Stimulated activated CD4-positive, alpha-beta T cell treated with anti-CD3 and anti-CD28 coated beads, Interleukin-1b, Interleukin-23, amount 100 ng/mL, for 4 hours (primary cell): Measurements from ENCODE around the gene PPRC1.

Experiments
- DNase-seq, 2 donors: peaks; one replicate each; pipeline ENCODE4 v3.0.0-alpha.2; 2020; ENCODE audit warnings: low read depth in 2 of 2

The PPRC1 gene, protein sequence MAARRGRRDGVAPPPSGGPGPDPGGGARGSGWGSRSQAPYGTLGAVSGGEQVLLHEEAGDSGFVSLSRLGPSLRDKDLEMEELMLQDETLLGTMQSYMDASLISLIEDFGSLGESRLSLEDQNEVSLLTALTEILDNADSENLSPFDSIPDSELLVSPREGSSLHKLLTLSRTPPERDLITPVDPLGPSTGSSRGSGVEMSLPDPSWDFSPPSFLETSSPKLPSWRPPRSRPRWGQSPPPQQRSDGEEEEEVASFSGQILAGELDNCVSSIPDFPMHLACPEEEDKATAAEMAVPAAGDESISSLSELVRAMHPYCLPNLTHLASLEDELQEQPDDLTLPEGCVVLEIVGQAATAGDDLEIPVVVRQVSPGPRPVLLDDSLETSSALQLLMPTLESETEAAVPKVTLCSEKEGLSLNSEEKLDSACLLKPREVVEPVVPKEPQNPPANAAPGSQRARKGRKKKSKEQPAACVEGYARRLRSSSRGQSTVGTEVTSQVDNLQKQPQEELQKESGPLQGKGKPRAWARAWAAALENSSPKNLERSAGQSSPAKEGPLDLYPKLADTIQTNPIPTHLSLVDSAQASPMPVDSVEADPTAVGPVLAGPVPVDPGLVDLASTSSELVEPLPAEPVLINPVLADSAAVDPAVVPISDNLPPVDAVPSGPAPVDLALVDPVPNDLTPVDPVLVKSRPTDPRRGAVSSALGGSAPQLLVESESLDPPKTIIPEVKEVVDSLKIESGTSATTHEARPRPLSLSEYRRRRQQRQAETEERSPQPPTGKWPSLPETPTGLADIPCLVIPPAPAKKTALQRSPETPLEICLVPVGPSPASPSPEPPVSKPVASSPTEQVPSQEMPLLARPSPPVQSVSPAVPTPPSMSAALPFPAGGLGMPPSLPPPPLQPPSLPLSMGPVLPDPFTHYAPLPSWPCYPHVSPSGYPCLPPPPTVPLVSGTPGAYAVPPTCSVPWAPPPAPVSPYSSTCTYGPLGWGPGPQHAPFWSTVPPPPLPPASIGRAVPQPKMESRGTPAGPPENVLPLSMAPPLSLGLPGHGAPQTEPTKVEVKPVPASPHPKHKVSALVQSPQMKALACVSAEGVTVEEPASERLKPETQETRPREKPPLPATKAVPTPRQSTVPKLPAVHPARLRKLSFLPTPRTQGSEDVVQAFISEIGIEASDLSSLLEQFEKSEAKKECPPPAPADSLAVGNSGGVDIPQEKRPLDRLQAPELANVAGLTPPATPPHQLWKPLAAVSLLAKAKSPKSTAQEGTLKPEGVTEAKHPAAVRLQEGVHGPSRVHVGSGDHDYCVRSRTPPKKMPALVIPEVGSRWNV (N-terminal part only)

DNA sequence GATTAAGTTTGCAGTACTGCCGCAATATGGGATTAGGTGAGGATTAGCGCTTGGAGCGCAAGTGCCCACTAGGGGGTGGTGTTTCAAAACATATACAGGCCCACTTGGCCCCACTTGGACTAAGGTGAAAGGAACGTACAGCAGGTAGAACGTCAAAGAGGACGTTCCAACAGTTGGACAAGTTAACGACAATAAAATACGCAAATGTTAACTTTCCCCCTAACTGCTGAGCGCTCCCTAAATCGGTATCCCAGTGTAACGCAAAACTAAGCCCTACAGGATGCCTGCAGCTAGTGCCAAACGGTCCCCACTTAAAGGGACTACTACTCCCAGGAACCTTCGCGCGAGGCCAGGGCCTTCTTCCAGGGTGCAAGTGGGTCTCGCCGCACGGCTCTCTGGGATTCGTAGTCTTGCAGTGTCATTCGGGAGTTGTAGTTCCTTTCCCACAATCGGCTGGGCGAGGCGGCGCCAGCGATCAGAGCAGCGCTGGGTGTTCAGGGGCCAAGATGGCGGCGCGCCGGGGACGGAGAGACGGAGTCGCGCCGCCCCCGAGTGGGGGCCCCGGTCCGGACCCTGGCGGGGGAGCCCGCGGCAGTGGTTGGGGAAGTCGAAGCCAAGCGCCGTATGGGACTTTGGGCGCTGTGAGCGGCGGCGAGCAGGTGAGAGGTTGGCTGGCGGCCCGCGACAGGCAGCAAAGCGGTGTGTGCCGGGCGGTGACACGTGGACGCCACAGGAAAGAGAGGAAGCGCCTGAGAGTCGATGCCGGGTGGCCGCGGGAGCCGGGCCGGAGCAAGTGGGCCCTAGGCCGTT lies at the start of gene PPRC1:
Gene PPRC1 (plus strand): TSS at position 478 of the 810 bp plus-strand sequence. CDS start 29 bp downstream, at position 507.
- peak; percentile 92 to 94 for DNase-seq

- DNase-seq, result no peak
Observed at GRCh38 chr10:102083541-102083940, 49.3 kb upstream of the PPRC1 start.

DNA sequence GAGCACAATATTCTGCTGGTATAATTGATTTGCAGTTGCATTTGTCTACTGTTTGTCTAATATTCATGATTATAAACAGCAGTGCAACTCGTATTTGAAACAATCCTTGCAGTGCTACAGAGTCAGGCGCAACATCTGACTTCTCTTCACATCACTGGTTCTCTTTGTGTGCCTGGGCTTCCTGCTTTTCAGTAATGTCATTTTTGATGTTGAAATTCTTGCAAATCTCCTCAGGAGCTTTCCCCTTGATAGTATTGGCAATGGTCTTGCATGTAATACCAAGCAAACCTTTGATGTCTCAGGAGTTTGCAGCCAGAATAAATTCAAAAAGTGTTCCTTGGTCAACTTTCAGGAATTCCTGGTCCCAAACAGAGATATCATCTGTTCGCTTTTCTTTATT lies 47.5 kb upstream of the PPRC1 start:
- DNase-seq, result no peak

GRCh38 chr10:102086196-102086595 lies 46.6 kb upstream of the PPRC1 start:
- no peak for DNase-seq

- DNase-seq, result no peak
Observed at GRCh38 chr10:102090772-102091171, 42.1 kb upstream of the PPRC1 start.

DNA sequence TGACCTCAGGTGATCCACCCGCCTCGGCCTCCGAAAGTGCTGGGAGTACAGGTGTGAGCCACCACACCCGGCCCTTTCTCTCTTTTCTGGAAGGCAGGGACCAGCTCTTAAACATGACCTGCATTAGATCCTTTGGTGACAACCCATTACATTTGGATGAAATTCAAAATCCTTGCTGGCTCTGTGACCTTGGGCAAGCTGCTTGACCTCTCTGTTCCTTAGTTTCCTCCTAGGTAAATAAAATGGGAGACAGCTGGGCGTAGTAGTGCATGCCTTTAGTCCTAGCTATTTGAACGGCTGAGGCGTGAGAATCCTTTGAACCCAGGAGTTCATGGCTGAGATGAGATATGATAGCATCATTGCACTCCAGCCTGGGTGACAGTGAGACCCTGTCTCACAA lies 36.4 kb upstream of the PPRC1 start:
- no peak for DNase-seq

GRCh38 chr10:102101152-102101551 lies 31.7 kb upstream of the PPRC1 start:
- no peak for DNase-seq

GRCh38 chr10:102102421-102102820 lies 30.4 kb upstream of the PPRC1 start:
- DNase-seq, result no peak

DNA sequence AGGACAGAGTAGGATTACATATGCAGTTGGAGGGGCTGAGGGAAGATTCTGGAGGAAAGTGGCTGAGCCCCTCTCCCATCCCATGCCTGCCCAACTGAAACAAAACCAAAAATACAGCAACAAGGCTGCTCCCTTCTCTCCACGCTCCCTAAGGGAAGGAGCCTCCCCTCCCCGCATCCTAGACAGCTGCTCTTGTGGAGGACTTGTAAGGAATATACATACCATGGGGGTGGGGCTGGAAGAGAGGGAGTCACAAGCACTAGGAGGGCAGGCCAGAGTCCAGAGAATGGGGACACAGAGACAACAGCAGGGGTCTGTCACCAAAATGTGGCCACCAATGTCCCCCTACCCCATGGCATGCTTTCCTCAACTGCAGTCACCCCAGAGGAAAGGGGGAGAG lies 25.8 kb upstream of the PPRC1 start:
- no peak for DNase-seq

DNA sequence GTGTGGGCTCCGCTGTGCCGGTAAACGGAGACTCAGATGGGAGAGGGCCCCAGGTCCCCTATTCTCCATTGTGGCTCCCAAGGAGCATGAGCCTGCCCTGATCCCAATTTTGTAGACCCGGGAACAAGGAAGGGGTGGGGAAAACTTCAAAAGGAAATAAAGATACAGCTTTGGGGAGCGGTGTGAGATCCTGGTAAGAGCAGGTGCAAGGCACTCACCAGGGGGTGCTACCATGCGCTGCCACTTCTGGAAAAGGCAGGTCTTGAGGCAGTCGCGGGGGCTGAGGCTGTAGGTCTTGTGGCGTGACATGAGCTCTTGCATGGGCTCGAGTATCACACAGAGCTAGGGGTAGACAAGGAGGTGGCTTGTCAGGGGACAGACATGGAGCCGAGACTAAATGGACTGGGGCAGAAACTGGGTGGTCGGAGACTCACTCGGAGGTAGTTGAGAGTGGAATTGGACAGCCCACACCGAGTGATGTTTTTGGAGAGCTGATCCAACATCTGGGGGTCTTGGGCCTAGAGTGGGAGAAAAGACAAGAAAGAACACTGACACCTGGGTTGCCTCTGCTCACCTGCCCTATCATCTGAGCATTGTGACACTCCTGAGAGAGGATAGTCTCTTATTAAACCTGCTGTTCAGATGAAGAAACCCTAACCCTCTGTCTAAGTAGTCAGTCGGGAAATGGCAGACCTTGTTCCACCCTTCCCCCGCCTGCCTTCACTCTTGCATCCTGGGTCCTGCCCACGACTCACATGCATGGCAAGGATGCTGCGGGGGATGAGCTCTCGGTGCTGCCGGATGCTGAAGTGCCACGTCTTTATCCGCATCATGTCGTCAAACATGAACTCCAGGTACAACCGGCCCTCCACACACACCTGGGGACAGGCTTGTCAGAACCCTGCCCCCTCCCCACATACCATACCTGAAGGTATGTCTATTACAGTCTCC lies 23.4 kb upstream of the PPRC1 start:
- DNase-seq, result no peak

DNA sequence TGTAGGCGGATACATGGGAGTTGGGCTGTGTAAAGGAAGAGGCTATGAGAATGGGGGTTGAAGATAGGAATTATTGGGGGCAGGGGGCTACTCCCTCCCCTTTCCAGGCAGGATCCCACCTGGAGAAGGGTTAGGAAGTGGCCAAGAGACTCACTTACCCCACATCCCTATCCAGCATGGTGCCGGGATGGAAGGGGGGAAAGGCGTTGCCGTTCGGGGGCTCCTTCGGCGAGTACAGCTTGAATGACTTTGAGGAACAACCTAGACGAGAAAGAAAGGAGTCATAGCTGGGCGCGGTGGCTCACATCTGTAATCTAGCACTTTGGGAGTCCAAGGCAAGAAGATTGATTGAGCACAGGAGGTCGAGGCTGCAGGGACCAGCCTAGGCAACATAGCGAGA lies 21.6 kb upstream of the PPRC1 start:
- DNase-seq, result no peak

GRCh38 chr10:102112210-102112817 lies 20.5 kb upstream of the PPRC1 start:
- DNase-seq, result no peak

GRCh38 chr10:102113261-102113955 lies 19.4 kb upstream of the PPRC1 start:
- DNase-seq, result no peak

DNA sequence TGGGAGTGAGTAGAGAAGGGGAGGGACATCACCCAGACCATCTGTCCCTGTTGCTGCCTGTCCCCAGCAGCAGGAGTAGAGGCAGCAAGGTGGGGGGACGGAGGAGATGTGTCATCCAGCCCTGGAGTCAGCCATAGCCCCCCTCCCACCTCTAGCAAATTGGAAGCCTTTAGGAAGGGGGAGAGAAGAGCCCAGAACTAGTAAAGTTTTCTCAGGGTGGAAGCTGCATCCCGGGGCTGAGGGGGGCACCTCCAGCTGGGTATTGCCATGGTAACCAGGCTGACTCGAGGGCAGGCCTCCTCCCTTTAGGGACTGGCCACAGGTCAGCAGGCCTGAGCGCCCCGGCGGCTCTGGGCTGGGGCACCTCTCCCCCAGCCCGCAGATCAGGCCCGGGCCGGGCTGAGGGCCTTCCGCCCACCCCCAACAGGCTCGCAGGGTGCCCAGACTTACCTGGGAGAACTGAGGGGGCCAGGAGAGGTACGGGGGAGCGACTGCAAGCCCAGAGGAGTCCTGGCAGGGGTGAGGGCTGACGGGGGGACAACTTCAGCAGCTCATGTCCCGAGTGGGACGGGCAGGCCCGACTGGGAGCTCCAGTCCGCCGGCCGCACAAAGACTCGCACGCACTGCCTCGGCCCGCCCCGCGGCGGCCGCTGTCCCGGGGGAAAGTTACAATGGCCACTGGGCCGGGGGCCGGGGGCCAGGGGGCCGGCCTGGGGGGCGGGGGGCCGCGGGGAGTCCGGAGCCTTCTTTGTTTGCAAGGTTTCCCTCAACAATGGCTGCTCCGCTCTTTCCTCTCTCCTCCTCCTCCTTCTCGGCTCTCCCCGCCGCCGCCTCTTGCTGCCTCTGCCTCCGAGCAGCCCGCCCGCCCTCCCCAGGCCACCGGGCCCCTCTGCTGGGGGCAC lies 18.6 kb upstream of the PPRC1 start:
- no peak for DNase-seq

DNA sequence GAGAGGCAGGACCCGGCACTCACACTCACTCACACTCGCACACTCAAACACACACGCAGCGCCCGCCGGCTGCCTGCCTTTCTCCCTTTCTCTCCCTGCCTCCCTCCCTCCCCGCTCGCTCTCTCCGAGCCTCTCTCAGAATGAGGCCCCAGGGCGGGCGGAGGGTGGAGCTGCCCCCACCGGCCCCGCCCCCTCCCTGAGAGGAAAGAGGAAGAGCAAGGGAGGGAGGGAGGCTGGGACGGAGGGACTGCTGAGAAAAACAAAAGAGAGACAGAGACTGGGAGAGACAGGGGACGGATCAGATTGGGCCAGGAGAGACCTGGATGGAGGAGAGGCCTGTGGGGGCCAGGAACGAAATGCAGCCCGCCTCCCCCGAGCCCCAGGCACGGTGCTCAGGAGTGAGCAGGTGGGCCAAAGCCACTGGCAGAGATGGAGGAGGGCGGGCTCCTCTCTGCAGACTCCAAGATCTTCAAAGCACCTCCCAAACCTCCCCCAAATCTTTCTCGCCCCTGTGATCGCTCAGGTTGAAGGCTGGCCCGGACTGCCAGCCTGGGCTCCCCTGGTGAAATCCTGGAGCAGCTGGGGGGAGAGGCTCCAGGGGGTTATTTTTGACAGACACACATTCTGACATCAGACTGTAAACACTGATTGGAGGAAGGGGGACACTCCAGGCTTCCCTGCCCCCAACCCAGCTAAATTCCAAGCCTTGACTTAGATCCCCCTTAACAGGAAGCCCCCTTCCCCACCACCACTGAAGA lies 17.8 kb upstream of the PPRC1 start:
- peak; percentile 75 to 88 for DNase-seq

- DNase-seq, result no peak
Observed at GRCh38 chr10:102115775-102116174, 17.1 kb upstream of the PPRC1 start.

GRCh38 chr10:102116656-102117055 lies 16.2 kb upstream of the PPRC1 start:
- DNase-seq, result no peak
